Fibroblast of lung (primary cell): Measurements from ENCODE around the gene MED15. TPM values are rescaled to one million over a fixed set of nuclear protein-coding genes. Genes with fewer than 3 reads are reported as not detected.

Experiments
- DNase-seq, 2 donors: peaks; one replicate each; pipeline versions ENCODE4 v3.0.0 to v3.0.0-alpha.2; 2010; ENCODE audit warnings: low read depth in 2 of 2
- H2AFZ ChIP-seq: 2 replicates; pipeline ENCODE4 v1.5.1; 2012; ENCODE audit warnings: low read length, control low read depth, inconsistent platforms
- H3K27ac ChIP-seq: 2 replicates; pipeline ENCODE4 v1.5.1; 2011; ENCODE audit warnings: low read length, control low read depth; ENCODE audit not compliant: insufficient read depth
- H3K27me3 ChIP-seq: 2 replicates; pipeline ENCODE4 v1.5.1; 2011; ENCODE audit warnings: mild to moderate bottlenecking, low read length; ENCODE audit not compliant: control insufficient read depth, insufficient read depth
- H3K36me3 ChIP-seq: 2 replicates; pipeline ENCODE4 v1.5.1; 2011; ENCODE audit warnings: low read length; ENCODE audit not compliant: control insufficient read depth, insufficient read depth
- H3K4me1 ChIP-seq: 2 replicates; pipeline ENCODE4 v1.5.1; 2011; ENCODE audit warnings: low read length; ENCODE audit not compliant: control insufficient read depth, insufficient read depth; ENCODE audit errors: extremely low read depth
- H3K4me2 ChIP-seq: 2 replicates; pipeline ENCODE4 v1.5.1; 2011; ENCODE audit warnings: low read length, control low read depth; ENCODE audit not compliant: insufficient read depth; ENCODE audit errors: extremely low read depth
- H3K4me3 ChIP-seq, 4 experiments: fragments of 200-600 bp in 1 of 4; sonication (generic) in 1 of 4; replicated peaks in 1 of 4; 2 replicates each; pipeline ENCODE4 v1.5.1; 2011 to 2016; ENCODE audit warnings: low read length in 4 of 4, low read depth in 3 of 4, mild to moderate bottlenecking in 3 of 4, control low read depth in 2 of 4, inconsistent platforms in 1 of 4, mixed read lengths in 1 of 4; ENCODE audit not compliant: insufficient read depth in 1 of 4; ENCODE audit errors: control extremely low read depth in 1 of 4
- H3K79me2 ChIP-seq: 2 replicates; pipeline ENCODE4 v1.5.1; 2012; ENCODE audit warnings: mild to moderate bottlenecking, low read length, inconsistent platforms; ENCODE audit not compliant: control insufficient read depth, insufficient read depth
- H3K9ac ChIP-seq: 2 replicates; pipeline ENCODE4 v1.5.1; 2011; ENCODE audit warnings: mild to moderate bottlenecking, low read length, control low read depth; ENCODE audit not compliant: insufficient read depth
- H3K9me3 ChIP-seq: 2 replicates; pipeline ENCODE4 v1.5.1; 2012; ENCODE audit warnings: low read depth, low read length; ENCODE audit not compliant: control insufficient read depth, insufficient read depth
- H4K20me1 ChIP-seq: 2 replicates; pipeline ENCODE4 v1.5.1; 2011; ENCODE audit warnings: low read length; ENCODE audit not compliant: control insufficient read depth, insufficient read depth; ENCODE audit errors: extremely low read depth
- CTCF ChIP-seq, 2 donors: IDR thresholded peaks in 1 of 2; conservative IDR thresholded peaks in 1 of 2; 1 replicate in 1 of 2; 2 replicates in 1 of 2; pipeline ENCODE4 v1.5.1; 2011 to 2012; ENCODE audit warnings: low read length in 2 of 2, control low read depth in 1 of 2, inconsistent platforms in 1 of 2, low read depth in 1 of 2, mild to moderate bottlenecking in 1 of 2
- EZH2 ChIP-seq: IDR thresholded peaks from 2 replicates; pipeline ENCODE4 v1.5.1; 2012; ENCODE audit warnings: low read length, control low read depth, mild to moderate bottlenecking; ENCODE audit errors: missing control alignments
- polyA plus RNA-seq, 2 donors: library from polyadenylated mRNA; depleted of rRNA in 1 of 2; stranded (reverse) in 1 of 2; unstranded in 1 of 2; fragments of >200 nt; gene quantifications; 2 replicates each; pipeline ENCODE4 v1.2.1, GENCODE V29; 2011 to 2012; ENCODE audit warnings: missing spikeins in 1 of 2
- total RNA-seq: library from RNA; depleted of rRNA; stranded (reverse); fragments of >200 nt; gene quantifications from 2 replicates; pipeline ENCODE4 v1.2.1, GENCODE V29; 2014

The MED15 gene
- total and polyA plus RNA-seq, 2 donors (not counting 1 experiment from before 2014, with no cell fraction given) = 28.6 TPM

DNA sequence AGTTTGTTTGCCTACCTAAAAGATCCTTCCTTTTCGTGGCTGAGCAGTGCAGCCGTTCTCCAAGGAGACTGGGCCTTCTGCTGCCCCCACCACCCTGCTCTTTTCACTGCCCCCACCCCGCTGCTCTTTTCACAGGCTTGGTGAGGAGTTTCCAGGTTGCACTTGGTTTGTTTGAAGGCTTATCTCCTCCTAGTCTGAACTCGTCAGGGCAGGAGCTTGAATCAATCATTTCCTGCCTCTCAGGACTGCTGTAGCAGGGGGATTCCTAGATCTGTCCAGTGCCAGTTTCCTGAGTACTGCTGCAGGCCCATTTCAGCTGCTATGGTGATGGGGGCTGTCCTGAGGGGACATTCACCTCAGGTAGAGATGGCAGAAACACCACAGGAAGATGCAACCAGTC, 10.0 kb downstream of the MED15 start:
- Histone ChIP-seq H3K27ac (peak overlapping the region; percentile 31), H3K4me3 (no peak overlapping the region), H3K36me3 (peaks cover 13% of the 10 kb centered on the region), H3K4me1 (peaks cover 20% of the 10 kb centered on the region), H3K79me2 (peaks cover 92% of the 10 kb centered on the region), H3K4me2 (no peak overlapping the region), H4K20me1 (peaks cover 3% of the 10 kb centered on the region), H3K9ac (no peak overlapping the region), H3K27me3 (no peaks in the 10 kb centered on the region), H3K9me3 (no peaks in the 10 kb centered on the region), H2AFZ (no peak overlapping the region)
- DNase-seq = no peak
- TF ChIP-seq CTCF (conservative IDR thresholded peaks at IDR 0.05 in 1 of 2, IDR thresholded peaks at IDR 0.05 in 1 of 2; ENCODE audit: low read depth in 1 of 2, low read length in 2 of 2) (no peak), EZH2 (no peak)

DNA sequence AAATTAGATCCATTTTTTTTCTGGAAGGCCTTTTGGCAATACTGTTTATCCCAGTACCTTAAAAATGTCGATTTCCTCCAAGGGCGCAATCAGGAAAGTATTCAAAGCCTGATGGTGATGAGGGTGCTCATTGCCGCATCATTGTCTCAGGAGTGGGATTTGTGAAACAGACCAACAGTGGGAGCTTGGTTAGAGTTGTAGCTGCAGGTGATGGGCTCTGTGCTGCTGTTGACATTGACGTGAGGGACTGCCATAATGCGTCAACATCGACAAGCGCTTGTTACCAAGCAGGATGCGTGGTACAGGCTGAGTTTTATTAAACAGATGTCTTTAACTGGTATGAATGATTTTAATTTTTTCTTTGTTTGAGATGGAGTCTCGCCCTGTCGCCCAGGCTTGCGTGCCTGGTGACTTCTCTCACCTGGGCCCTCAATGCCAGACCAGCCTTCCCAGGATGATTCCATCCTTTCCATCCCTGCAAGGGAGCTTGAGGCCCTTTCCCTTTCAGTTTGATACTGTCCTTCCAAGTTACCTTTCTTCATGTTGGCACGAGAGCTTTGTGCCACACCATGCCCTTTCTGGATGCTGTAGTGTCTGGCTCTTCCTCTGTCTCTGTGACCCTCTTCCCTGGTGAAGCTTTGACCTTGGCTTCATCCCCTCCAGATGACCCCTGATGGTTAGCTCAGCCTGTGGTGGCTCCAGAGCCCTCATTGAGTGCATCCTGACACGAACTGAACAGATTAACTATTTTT, 10.6 kb downstream of the MED15 start:
- peaks cover 3% of the 10 kb centered on the region for H4K20me1 ChIP-seq
- TF ChIP-seq EZH2 = no peak
- no peak for TF ChIP-seq CTCF (conservative IDR thresholded peaks at IDR 0.05 in 1 of 2, IDR thresholded peaks at IDR 0.05 in 1 of 2; ENCODE audit: low read depth in 1 of 2, low read length in 2 of 2)
- peaks cover 13% of the 10 kb centered on the region for H3K36me3 ChIP-seq
- no peak overlapping the region for H3K9ac ChIP-seq
- DNase-seq = no peak
- H3K79me2 ChIP-seq = peaks cover 92% of the 10 kb centered on the region
- no peak overlapping the region for H3K4me3 ChIP-seq
- H3K4me1 ChIP-seq = peaks cover 26% of the 10 kb centered on the region
- H3K4me2 ChIP-seq = no peak overlapping the region
- H3K27ac ChIP-seq = no peak overlapping the region
- no peaks in the 10 kb centered on the region for H3K9me3 ChIP-seq
- no peak overlapping the region for H2AFZ ChIP-seq
- no peaks in the 10 kb centered on the region for H3K27me3 ChIP-seq

GRCh38 chr22:20519558-20519957, 12.1 kb downstream of the MED15 start:
- peaks cover 10% of the 10 kb centered on the region for H3K36me3 ChIP-seq
- peaks cover 34% of the 10 kb centered on the region for H3K4me1 ChIP-seq
- no peaks in the 10 kb centered on the region for H3K27me3 ChIP-seq
- peaks cover 93% of the 10 kb centered on the region for H3K79me2 ChIP-seq
- no peak for TF ChIP-seq CTCF (conservative IDR thresholded peaks at IDR 0.05 in 1 of 2, IDR thresholded peaks at IDR 0.05 in 1 of 2; ENCODE audit: low read depth in 1 of 2, low read length in 2 of 2)
- no peak for TF ChIP-seq EZH2
- no peak overlapping the region for H3K4me2 ChIP-seq
- H3K9ac ChIP-seq = no peak overlapping the region
- no peak overlapping the region for H3K4me3 ChIP-seq
- no peaks in the 10 kb centered on the region for H3K9me3 ChIP-seq
- no peak for DNase-seq
- H4K20me1 ChIP-seq = peaks cover 3% of the 10 kb centered on the region
- peak overlapping the region; percentile 65 for H3K27ac ChIP-seq
- no peak overlapping the region for H2AFZ ChIP-seq
